K562 treated with DMSO at 1 percent for 48 hours (cell line): Measurements from ENCODE around the gene ADARB1. TPM values are rescaled to one million over a fixed set of nuclear protein-coding genes. Genes with fewer than 3 reads are reported as not detected.

Source experiments
- total RNA-seq: library from RNA; unstranded; fragments of 300-600 nt; gene quantifications from 2 replicates; pipeline ENCODE4 v1.2.3, GENCODE V29; 2022; ENCODE audit warnings: low replicate concordance; ENCODE audit errors: extremely low read depth

Gene ADARB1
- not detected in 2 replicates for total RNA-seq

GRCh38 chr21:45074048-45074817 is at the start of gene ADARB1:
Gene ADARB1 (plus strand): TSS chr21:45074580. CDS start chr21:45171657, 97,077 bp downstream.

Other genes with a start within 250 kb of the ADARB1 start
- not detected in 2 replicates for gene PTTG1IP, start 200.9 kb upstream of the ADARB1 start, total RNA-seq
- not detected in 2 replicates for gene ITGB2, start 153.7 kb upstream of the ADARB1 start, total RNA-seq
- gene SLX9, start 134.6 kb upstream of the ADARB1 start, total RNA-seq, result not detected in 2 replicates
- not detected in 2 replicates for gene POFUT2, start 213.3 kb downstream of the ADARB1 start, total RNA-seq